ENCODE data around the gene SPATS2.

Gene SPATS2

GRCh38 chr12:49540229-49541139 lies 173.2 kb downstream of the SPATS2 start:
- Histone ChIP-seq H3K27me3 (replicated peaks in 2 of 5; ENCODE audit: control insufficient read depth in 4 of 5, insufficient read depth in 5 of 5, low read length in 4 of 5) (peaks cover 3 to 77% (median 45%) of the 10 kb centered on the region in 5 experiments), H3K36me3 (ENCODE audit: control insufficient read depth in 4 of 4, insufficient read depth in 4 of 4, low read length in 3 of 4) (no peaks in the 10 kb centered on the region), H3K4me3 (ENCODE audit: control insufficient read depth in 1 of 7, extremely low read depth in 1 of 7, insufficient read depth in 4 of 7, low read depth in 2 of 7, low read length in 6 of 7) (no peak overlapping the region), H3K4me1 (ENCODE audit: control extremely low read depth in 1 of 4, control insufficient read depth in 4 of 4, insufficient read depth in 4 of 4, low read length in 3 of 4) (peaks cover 5 to 32% (median 26%) of the 10 kb centered on the region in 4 experiments), H3K27ac (ENCODE audit: insufficient read depth in 1 of 2, low read depth in 1 of 2, low read length in 2 of 2, poor library complexity in 1 of 2, severe bottlenecking in 2 of 2) (no peak overlapping the region), H3K9me3 (ENCODE audit: control extremely low read depth in 1 of 5, control insufficient read depth in 4 of 5, insufficient read depth in 2 of 5, low read depth in 1 of 5, low read length in 4 of 5) (no peaks in the 10 kb centered on the region)
- 94% methylated on average over 19 of the region's 21 CpGs for WGBS (ENCODE audit: insufficient coverage)
- DNase-seq, result no peak
- POLR2A ChIA-PET, result no interaction called here
- CTCF ChIA-PET, result interaction anchor here (0.8 to 1.1 kb wide), 2 partner anchors 12 to 13 kb away, joined by 3 read pairs; no protein-coding TSS in a partner anchor

GRCh38 chr12:49541140-49541861 lies 174.0 kb downstream of the SPATS2 start:
- WGBS (ENCODE audit: insufficient coverage), result 93% methylated on average over 9 of the region's 18 CpGs
- DNase-seq, result no peak
- Histone ChIP-seq H3K27me3 (replicated peaks in 2 of 5; ENCODE audit: control insufficient read depth in 4 of 5, insufficient read depth in 5 of 5, low read length in 4 of 5) (peaks cover 3 to 76% (median 44%) of the 10 kb centered on the region in 5 experiments), H3K4me3 (ENCODE audit: control insufficient read depth in 1 of 7, extremely low read depth in 1 of 7, insufficient read depth in 4 of 7, low read depth in 2 of 7, low read length in 6 of 7) (no peak overlapping the region), H3K9me3 (ENCODE audit: control extremely low read depth in 1 of 5, control insufficient read depth in 4 of 5, insufficient read depth in 2 of 5, low read depth in 1 of 5, low read length in 4 of 5) (no peaks in the 10 kb centered on the region), H3K27ac (ENCODE audit: insufficient read depth in 1 of 2, low read depth in 1 of 2, low read length in 2 of 2, poor library complexity in 1 of 2, severe bottlenecking in 2 of 2) (no peak overlapping the region), H3K36me3 (ENCODE audit: control insufficient read depth in 4 of 4, insufficient read depth in 4 of 4, low read length in 3 of 4) (no peaks in the 10 kb centered on the region), H3K4me1 (ENCODE audit: control extremely low read depth in 1 of 4, control insufficient read depth in 4 of 4, insufficient read depth in 4 of 4, low read length in 3 of 4) (peaks cover 2 to 30% (median 22%) of the 10 kb centered on the region in 4 experiments)
- ChIA-PET POLR2A (no interaction called here), CTCF (interaction anchor here (0.8 to 1.7 kb wide), 3 partner anchors 9 to 13 kb away, joined by 3 to 9 read pairs (median 3); no protein-coding TSS in a partner anchor)

- Histone ChIP-seq H3K27me3 (replicated peaks in 2 of 5; ENCODE audit: control insufficient read depth in 4 of 5, insufficient read depth in 5 of 5, low read length in 4 of 5) (peaks cover 0 to 72% (median 46%) of the 10 kb centered on the region in 5 experiments), H3K36me3 (ENCODE audit: control insufficient read depth in 4 of 4, insufficient read depth in 4 of 4, low read length in 3 of 4) (no peaks in the 10 kb centered on the region), H3K27ac (ENCODE audit: insufficient read depth in 1 of 2, low read depth in 1 of 2, low read length in 2 of 2, poor library complexity in 1 of 2, severe bottlenecking in 2 of 2) (no peak overlapping the region), H3K4me1 (ENCODE audit: control extremely low read depth in 1 of 4, control insufficient read depth in 4 of 4, insufficient read depth in 4 of 4, low read length in 3 of 4) (peaks cover 0 to 25% (median 21%) of the 10 kb centered on the region in 4 experiments), H3K4me3 (ENCODE audit: control insufficient read depth in 1 of 7, extremely low read depth in 1 of 7, insufficient read depth in 4 of 7, low read depth in 2 of 7, low read length in 6 of 7) (no peak overlapping the region), H3K9me3 (ENCODE audit: control extremely low read depth in 1 of 5, control insufficient read depth in 4 of 5, insufficient read depth in 2 of 5, low read depth in 1 of 5, low read length in 4 of 5) (no peaks in the 10 kb centered on the region)
- peak in 2 of 3 donors; percentile 29 to 30 for DNase-seq
- 80% methylated on average over 7 of the region's 7 CpGs for WGBS (ENCODE audit: insufficient coverage)
- ChIA-PET CTCF (interaction anchor here (1.3 to 1.7 kb wide), 3 partner anchors 9 to 12 kb away, joined by 3 to 9 read pairs (median 3); no protein-coding TSS in a partner anchor), POLR2A (interaction anchor here (0.8 kb wide), 1 partner anchor 10 kb away, joined by 3 read pairs; no protein-coding TSS in a partner anchor)
Measured at GRCh38 chr12:49541911-49542505, 174.7 kb downstream of the SPATS2 start.

- ChIA-PET CTCF (interaction anchor here (1.2 to 1.7 kb wide), 4 partner anchors 8 to 26 kb away, joined by 3 to 9 read pairs (median 4); no protein-coding TSS in a partner anchor), POLR2A (interaction anchor here (0.8 kb wide), 1 partner anchor 10 kb away, joined by 3 read pairs; no protein-coding TSS in a partner anchor)
- no peak overlapping the region for H3K4me3 ChIP-seq (ENCODE audit: control insufficient read depth in 1 of 7, extremely low read depth in 1 of 7, insufficient read depth in 4 of 7, low read depth in 2 of 7, low read length in 6 of 7)
- WGBS (ENCODE audit: insufficient coverage), result 99% methylated on average over 14 of the region's 15 CpGs
- no peaks in the 10 kb centered on the region for H3K36me3 ChIP-seq (ENCODE audit: control insufficient read depth in 4 of 4, insufficient read depth in 4 of 4, low read length in 3 of 4)
- H3K9me3 ChIP-seq (ENCODE audit: control extremely low read depth in 1 of 5, control insufficient read depth in 4 of 5, insufficient read depth in 2 of 5, low read depth in 1 of 5, low read length in 4 of 5), result no peaks in the 10 kb centered on the region
- H3K4me1 ChIP-seq (ENCODE audit: control extremely low read depth in 1 of 4, control insufficient read depth in 4 of 4, insufficient read depth in 4 of 4, low read length in 3 of 4), result peaks cover 0 to 18% (median 15%) of the 10 kb centered on the region in 4 experiments
- peaks cover 0 to 68% (median 45%) of the 10 kb centered on the region in 5 experiments for H3K27me3 ChIP-seq (replicated peaks in 2 of 5; ENCODE audit: control insufficient read depth in 4 of 5, insufficient read depth in 5 of 5, low read length in 4 of 5)
- no peak for DNase-seq
- H3K27ac ChIP-seq (ENCODE audit: insufficient read depth in 1 of 2, low read depth in 1 of 2, low read length in 2 of 2, poor library complexity in 1 of 2, severe bottlenecking in 2 of 2), result no peak overlapping the region
Measured at GRCh38 chr12:49542592-49543160, 175.4 kb downstream of the SPATS2 start.

GRCh38 chr12:49543221-49543913 lies 176.1 kb downstream of the SPATS2 start:
- no peak for DNase-seq
- Histone ChIP-seq H3K4me3 (ENCODE audit: control insufficient read depth in 1 of 7, extremely low read depth in 1 of 7, insufficient read depth in 4 of 7, low read depth in 2 of 7, low read length in 6 of 7) (no peak overlapping the region), H3K27me3 (replicated peaks in 2 of 5; ENCODE audit: control insufficient read depth in 4 of 5, insufficient read depth in 5 of 5, low read length in 4 of 5) (peaks cover 0 to 63% (median 45%) of the 10 kb centered on the region in 5 experiments), H3K4me1 (ENCODE audit: control extremely low read depth in 1 of 4, control insufficient read depth in 4 of 4, insufficient read depth in 4 of 4, low read length in 3 of 4) (peaks cover 0 to 14% (median 9%) of the 10 kb centered on the region in 4 experiments), H3K27ac (ENCODE audit: insufficient read depth in 1 of 2, low read depth in 1 of 2, low read length in 2 of 2, poor library complexity in 1 of 2, severe bottlenecking in 2 of 2) (no peak overlapping the region), H3K9me3 (ENCODE audit: control extremely low read depth in 1 of 5, control insufficient read depth in 4 of 5, insufficient read depth in 2 of 5, low read depth in 1 of 5, low read length in 4 of 5) (no peaks in the 10 kb centered on the region), H3K36me3 (ENCODE audit: control insufficient read depth in 4 of 4, insufficient read depth in 4 of 4, low read length in 3 of 4) (no peaks in the 10 kb centered on the region)
- CTCF ChIA-PET, result interaction anchor here (1.2 to 1.7 kb wide), 3 partner anchors 7 to 27 kb away, joined by 3 to 9 read pairs (median 4); no protein-coding TSS in a partner anchor
- 74% methylated on average over 20 of the region's 20 CpGs for WGBS (ENCODE audit: insufficient coverage)
- POLR2A ChIA-PET, result no interaction called here

Measured in common myeloid progenitor, CD34-positive (primary cell).